Ovary (tissue), 9 donors: ENCODE measurements around the gene MN1. TPM values are rescaled to one million over a fixed set of nuclear protein-coding genes. Genes with fewer than 3 reads are reported as not detected.

Experiments used
- DNase-seq, 5 donors: peaks; one replicate each; pipeline ENCODE4 v3.0.0-alpha.2; 2019 to 2020
- H3K27ac ChIP-seq, 2 donors: fragments of 200-600 bp; one replicate each; pipeline versions ENCODE4 v1.5.1 to v1.8.0; 2019 to 2022
- H3K27me3 ChIP-seq: fragments of 200-600 bp; one replicate; pipeline ENCODE4 v1.8.0; 2022
- H3K36me3 ChIP-seq: fragments of 200-600 bp; sonication (generic); one replicate; pipeline ENCODE4 v1.5.1; 2019
- H3K4me1 ChIP-seq: one replicate; pipeline ENCODE4 v1.8.1; 2013; ENCODE audit warnings: mild to moderate bottlenecking, moderate library complexity; ENCODE audit not compliant: insufficient read depth
- H3K4me3 ChIP-seq: fragments of 200-600 bp; sonication (generic); one replicate; pipeline ENCODE4 v1.5.1; 2017
- H3K9me3 ChIP-seq, 2 donors: fragments of 200-600 bp in 1 of 2; sonication (generic) in 1 of 2; one replicate each; pipeline versions ENCODE4 v1.5.1 to v1.8.1; 2013 to 2019; ENCODE audit warnings: mild to moderate bottlenecking in 1 of 2, moderate library complexity in 1 of 2
- EP300 ChIP-seq: sonication (generic); formaldehyde crosslinking; IDR thresholded peaks from one replicate; pipeline ENCODE4 v1.6.1; 2017; ENCODE audit warnings: antibody characterized with exemption
- POLR2A ChIP-seq: fragments of 450-650 bp; IDR thresholded peaks from one replicate; pipeline ENCODE4 v1.6.1; 2017; ENCODE audit warnings: antibody characterized with exemption, mild to moderate bottlenecking, moderate library complexity
- WGBS, 3 donors: extraction: QIAGEN DNeasy Blood & Tissue Kit in 1 of 3; methylation state at CpG; one replicate each; pipeline versions ENCODE4 v1.1.5 to v1.1.7; 2013 to 2017; 5-methylcytosine and 5-hydroxymethylcytosine counted together
- intact Hi-C, 4 donors: fragments of 100-400 bp; cut with DNase I; formaldehyde crosslinking; loops; one replicate each; pipeline versions ENCODE4 v1.11.0 to v1.15.1; 2022 to 2023
- polyA plus RNA-seq, 2 donors: library from polyadenylated mRNA; stranded (reverse); fragments of 200-250 nt in 1 of 2; fragments of 350-450 nt in 1 of 2; fragmentation: Illumina TruSeq in 1 of 2; extraction: RNeasy Lipid Tissue Mini Kit (QIAGEN cat#74804) in 1 of 2; gene quantifications; one replicate each; pipeline ENCODE4 v1.2.3, GENCODE V29; 2013 to 2014
- total RNA-seq, 7 donors: library from RNA; depleted of rRNA in 2 of 7; stranded (reverse); fragments of >200 nt in 2 of 7; fragmentation: NEBNext Ultra II Directional in 3 of 7; extraction: Animal tissue kit (Norgen Biotek cat#: 25700) in 3 of 7; gene quantifications; one replicate each; pipeline versions ENCODE4 v1.1.0 to v1.2.4, GENCODE V29; 2016 to 2023
- TF ChIP-seq, protein P1 (sequence below), 3 donors: fragments of 450-650 bp in 2 of 3; fragments of 200-600 bp in 1 of 3; IDR thresholded peaks; one replicate each; pipeline versions ENCODE4 v1.5.1 to v1.8.0; 2016 to 2022; ENCODE audit warnings: antibody characterized with exemption in 3 of 3, mild to moderate bottlenecking in 1 of 3
- donor health status: DM: no; HTN: no; CAD: no; lungs with moderate emphysema.
- donor health status: DM: no; HTN: no; CAD: no.
- donor health status: Bipolar disorder and iron deficiency.
- donor health status: DM: yes; HTN: yes; CAD: no.
- donor health status: DM: no; HTN: no; CAD: no.
- donor health status: DM: yes; HTN: yes; CAD: no.

Gene MN1
- total and polyA plus RNA-seq, 9 donors = 6.7 to 33.5 (median 13.4) TPM

DNA sequence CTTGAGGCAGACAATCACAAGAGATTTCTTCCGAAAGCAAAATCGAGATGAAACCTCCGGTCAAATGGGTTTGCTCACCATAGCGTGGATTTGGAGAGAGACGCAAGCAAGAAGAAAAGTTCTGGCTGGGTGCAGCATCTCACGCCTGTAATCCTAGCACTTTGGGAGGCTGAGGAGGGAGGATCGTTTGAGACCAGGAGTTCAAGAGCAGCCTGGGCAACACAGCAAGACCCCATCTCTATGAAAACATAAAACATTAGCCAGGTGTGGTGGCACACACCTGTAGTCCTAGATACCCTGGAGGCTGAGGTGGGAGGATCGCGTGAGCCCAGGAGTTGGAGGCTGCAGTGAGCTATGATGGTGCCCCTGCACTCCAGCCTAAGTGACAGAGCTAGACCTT is 24.4 kb downstream of the MN1 start:
- Histone ChIP-seq H3K36me3 (no peaks in the 10 kb centered on the region), H3K27ac (peak overlapping the region in 1 of 2 donors; percentile 31), H3K9me3 (no peaks in the 10 kb centered on the region), H3K4me1 (peaks cover 5% of the 10 kb centered on the region), H3K4me3 (no peak overlapping the region), H3K27me3 (no peaks in the 10 kb centered on the region)
- no peak for TF ChIP-seq EP300
- TF ChIP-seq POLR2A = no peak
- TF ChIP-seq, protein P1, sequence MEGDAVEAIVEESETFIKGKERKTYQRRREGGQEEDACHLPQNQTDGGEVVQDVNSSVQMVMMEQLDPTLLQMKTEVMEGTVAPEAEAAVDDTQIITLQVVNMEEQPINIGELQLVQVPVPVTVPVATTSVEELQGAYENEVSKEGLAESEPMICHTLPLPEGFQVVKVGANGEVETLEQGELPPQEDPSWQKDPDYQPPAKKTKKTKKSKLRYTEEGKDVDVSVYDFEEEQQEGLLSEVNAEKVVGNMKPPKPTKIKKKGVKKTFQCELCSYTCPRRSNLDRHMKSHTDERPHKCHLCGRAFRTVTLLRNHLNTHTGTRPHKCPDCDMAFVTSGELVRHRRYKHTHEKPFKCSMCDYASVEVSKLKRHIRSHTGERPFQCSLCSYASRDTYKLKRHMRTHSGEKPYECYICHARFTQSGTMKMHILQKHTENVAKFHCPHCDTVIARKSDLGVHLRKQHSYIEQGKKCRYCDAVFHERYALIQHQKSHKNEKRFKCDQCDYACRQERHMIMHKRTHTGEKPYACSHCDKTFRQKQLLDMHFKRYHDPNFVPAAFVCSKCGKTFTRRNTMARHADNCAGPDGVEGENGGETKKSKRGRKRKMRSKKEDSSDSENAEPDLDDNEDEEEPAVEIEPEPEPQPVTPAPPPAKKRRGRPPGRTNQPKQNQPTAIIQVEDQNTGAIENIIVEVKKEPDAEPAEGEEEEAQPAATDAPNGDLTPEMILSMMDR (IDR thresholded peaks at IDR 0.05) = no peak
- intact Hi-C loops = no loop called here
- no peak for DNase-seq
- WGBS, 3 donors = 75 to 82% (median 78%) methylated on average over 9 of the region's 9 CpGs

DNA sequence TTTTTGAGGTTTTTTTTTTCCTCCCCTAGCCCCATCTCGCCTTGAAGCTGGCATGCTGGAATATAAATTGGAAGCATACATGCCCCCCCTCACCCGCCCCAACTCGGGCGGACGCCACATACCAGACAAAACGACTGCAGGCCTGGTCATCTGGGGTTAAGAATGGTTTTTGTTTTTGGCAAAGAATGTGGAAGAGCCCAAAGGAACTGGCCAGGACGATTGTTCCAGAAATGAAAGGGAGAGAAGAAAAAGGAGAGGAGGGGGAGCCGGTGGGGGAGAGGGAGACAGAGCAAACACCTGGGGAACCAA is 25.0 kb downstream of the MN1 start:
- Histone ChIP-seq H3K27me3 (no peaks in the 10 kb centered on the region), H3K4me1 (peaks cover 5% of the 10 kb centered on the region), H3K4me3 (no peak overlapping the region), H3K9me3 (no peaks in the 10 kb centered on the region), H3K36me3 (no peaks in the 10 kb centered on the region), H3K27ac (peak overlapping the region in 1 of 2 donors; percentile 31)
- TF ChIP-seq, protein P1 (IDR thresholded peaks at IDR 0.05) = no peak
- TF ChIP-seq EP300 (no peak), POLR2A (no peak)
- intact Hi-C loops = no loop called here
- no peak for DNase-seq
- 5 to 9% (median 6%) methylated on average over 8 of the region's 8 CpGs for WGBS, 3 donors

DNA sequence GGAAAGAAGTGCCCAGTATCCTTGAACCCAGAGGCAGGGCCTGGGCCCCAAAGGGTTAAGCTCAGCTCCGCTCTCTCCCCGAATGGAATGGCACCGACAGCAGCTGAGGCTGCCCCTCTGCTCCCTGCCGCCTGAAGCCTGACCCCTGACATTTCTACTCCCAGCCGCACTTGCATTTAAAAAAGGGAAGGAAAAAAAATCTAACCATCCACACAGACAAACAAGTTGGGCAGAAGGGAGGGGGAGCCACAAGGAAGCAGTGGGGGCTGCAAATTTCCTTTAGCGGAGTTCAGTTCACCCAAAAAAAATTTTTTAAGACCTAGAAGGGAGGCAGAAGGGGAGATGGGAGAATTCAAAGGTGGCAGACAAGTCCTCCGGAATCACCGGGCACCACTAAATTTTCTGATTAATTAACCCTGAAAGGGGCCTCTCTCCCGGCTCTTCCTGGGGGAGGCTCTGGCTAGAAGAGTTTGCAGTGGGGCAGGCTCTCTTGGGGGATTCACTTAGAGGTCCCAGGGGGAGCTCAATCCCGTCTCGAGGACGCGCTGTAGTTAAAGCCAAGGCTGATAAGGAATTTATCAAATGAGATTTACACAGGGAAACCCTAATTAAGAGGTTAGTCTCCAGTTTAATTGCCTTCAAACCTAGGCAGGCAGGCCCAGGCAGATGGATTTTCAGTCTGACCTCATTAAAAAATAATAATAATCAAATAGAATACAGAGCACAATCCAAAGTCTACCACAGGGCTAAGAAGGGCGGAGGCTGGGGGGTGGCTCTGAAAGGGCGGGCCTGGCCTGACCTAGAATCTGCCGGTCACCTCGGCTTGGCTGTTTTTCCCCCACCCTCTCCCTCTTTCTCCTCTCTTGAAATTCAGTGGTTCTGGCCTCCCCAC is 25.6 kb downstream of the MN1 start:
- Histone ChIP-seq H3K36me3 (no peaks in the 10 kb centered on the region), H3K27ac (peak overlapping the region; percentile 19 to 31), H3K9me3 (no peaks in the 10 kb centered on the region), H3K4me1 (peaks cover 5% of the 10 kb centered on the region), H3K27me3 (no peaks in the 10 kb centered on the region), H3K4me3 (no peak overlapping the region)
- intact Hi-C loops = no loop called here
- WGBS, 3 donors = 13 to 17% (median 14%) methylated on average over 17 of the region's 17 CpGs
- TF ChIP-seq, protein P1 (IDR thresholded peaks at IDR 0.05) = no peak
- no peak for TF ChIP-seq EP300
- no peak for TF ChIP-seq POLR2A
- DNase-seq = no peak

DNA sequence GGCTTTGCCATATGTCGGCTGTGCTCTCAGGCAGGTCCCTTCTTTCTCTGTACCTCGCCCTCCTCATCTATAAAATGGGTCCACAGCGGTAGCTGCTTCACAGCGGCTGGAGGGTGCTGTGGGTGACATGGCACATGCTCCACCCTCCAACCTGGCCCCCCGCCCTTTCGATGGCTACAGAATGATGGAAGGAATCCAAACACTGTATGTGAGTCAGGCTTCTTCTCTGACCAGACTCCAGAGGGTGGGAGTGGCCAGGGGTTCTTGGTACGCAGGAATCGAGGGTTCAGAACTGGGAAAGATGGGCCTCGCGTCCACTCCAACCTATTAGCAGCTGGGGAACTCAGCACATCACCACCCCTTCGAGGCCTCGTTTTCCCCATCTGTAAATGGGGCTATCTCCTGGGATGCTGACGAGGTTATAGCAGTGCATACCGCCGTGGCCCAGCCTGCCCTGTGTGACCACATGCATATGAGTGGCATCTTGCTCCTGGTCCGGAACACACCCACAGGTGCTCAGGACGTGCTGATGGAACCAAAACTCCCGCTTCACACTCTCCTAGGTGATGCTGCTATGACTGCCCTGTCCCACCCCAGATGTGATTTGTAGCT is 26.4 kb downstream of the MN1 start:
- no peaks in the 10 kb centered on the region for H3K27me3 ChIP-seq
- intact Hi-C loops = no loop called here
- no peak for DNase-seq
- TF ChIP-seq EP300 = no peak
- TF ChIP-seq POLR2A = no peak
- TF ChIP-seq, protein P1 (IDR thresholded peaks at IDR 0.05) = no peak
- no peaks in the 10 kb centered on the region for H3K9me3 ChIP-seq
- no peak overlapping the region for H3K27ac ChIP-seq
- no peaks in the 10 kb centered on the region for H3K36me3 ChIP-seq
- peaks cover 5% of the 10 kb centered on the region for H3K4me1 ChIP-seq
- WGBS, 3 donors = 77 to 89% (median 87%) methylated on average over 18 of the region's 18 CpGs
- H3K4me3 ChIP-seq = no peak overlapping the region
